ENCODE measurements around the gene MT1A. TPM values are rescaled to one million over a fixed set of nuclear protein-coding genes. Genes with fewer than 3 reads are reported as not detected.

The MT1A gene
- polyA plus RNA-seq, 1 of the 3 experiments (the other 2 are of a cell fraction), result 5.4 TPM

DNA sequence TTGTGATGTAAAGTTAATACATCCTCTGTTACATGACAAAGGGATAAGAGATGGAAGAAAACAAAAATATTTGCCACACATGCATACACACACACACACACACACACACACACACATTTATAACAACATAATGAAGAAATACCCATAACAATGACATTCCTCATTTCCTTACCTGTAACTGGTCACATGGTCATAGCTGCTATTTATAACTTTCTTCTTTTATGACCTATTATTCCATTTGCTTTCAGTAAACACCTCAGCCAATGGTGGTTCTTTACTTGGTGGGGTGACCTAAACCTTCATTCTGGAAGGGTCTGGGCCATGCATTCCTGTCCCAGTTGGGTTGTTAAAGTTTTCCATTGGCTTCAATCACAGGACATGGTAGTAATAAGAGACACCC is 24.8 kb upstream of the MT1A start:
- H2AFZ ChIP-seq (ENCODE audit: low read depth), result no peak overlapping the region
- peak overlapping the region in 1 of 2 experiments; percentile 71; a peak in 2 of 4 replicates for H3K27ac ChIP-seq (ENCODE audit: low read depth in 2 of 2, low read length in 1 of 2)
- peak overlapping the region; percentile 63; the same call in 1 of the 2 replicates for H3K4me2 ChIP-seq
- ChIA-PET POLR2A (no interaction called here), CTCF (interaction anchor here (1.1 to 1.3 kb wide), 3 partner anchors 10 to 54 kb away, joined by 3 to 4 read pairs (median 3); partner anchors contain the start of gene MT1G)
- peaks cover 25 to 39% of the 10 kb centered on the region in 2 experiments; a peak in 3 of 4 replicates for H3K4me1 ChIP-seq (ENCODE audit: control insufficient read depth in 1 of 2, insufficient read depth in 2 of 2, low read depth in 1 of 2, low read length in 1 of 2)
- no peaks in the 10 kb centered on the region for H3K9me3 ChIP-seq
- DNase-seq, result no peak
- no peak for TF ChIP-seq FOSL2 (IDR thresholded peaks at IDR 0.05; ENCODE audit: borderline replicate concordance, low read depth)
- TF ChIP-seq FOXJ3 (CRISPR knock-in tag; IDR thresholded peaks at IDR 0.05), result no peak
- TF ChIP-seq, protein P1, sequence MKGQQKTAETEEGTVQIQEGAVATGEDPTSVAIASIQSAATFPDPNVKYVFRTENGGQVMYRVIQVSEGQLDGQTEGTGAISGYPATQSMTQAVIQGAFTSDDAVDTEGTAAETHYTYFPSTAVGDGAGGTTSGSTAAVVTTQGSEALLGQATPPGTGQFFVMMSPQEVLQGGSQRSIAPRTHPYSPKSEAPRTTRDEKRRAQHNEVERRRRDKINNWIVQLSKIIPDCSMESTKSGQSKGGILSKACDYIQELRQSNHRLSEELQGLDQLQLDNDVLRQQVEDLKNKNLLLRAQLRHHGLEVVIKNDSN (IDR thresholded peaks at IDR 0.05; ENCODE audit: borderline replicate concordance, low read depth), result no peak
- TF ChIP-seq, protein P2, sequence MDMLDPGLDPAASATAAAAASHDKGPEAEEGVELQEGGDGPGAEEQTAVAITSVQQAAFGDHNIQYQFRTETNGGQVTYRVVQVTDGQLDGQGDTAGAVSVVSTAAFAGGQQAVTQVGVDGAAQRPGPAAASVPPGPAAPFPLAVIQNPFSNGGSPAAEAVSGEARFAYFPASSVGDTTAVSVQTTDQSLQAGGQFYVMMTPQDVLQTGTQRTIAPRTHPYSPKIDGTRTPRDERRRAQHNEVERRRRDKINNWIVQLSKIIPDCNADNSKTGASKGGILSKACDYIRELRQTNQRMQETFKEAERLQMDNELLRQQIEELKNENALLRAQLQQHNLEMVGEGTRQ (IDR thresholded peaks at IDR 0.05; ENCODE audit: borderline replicate concordance, low read depth, low read length), result no peak
- no peak for TF ChIP-seq RCOR1 (IDR thresholded peaks at IDR 0.05; ENCODE audit: low read length)
- TF ChIP-seq MXI1 (IDR thresholded peaks at IDR 0.05; ENCODE audit: low read depth, low read length), result no peak
- TF ChIP-seq TAF1 (IDR thresholded peaks at IDR 0.05; ENCODE audit: borderline replicate concordance, low read depth, low read length), result no peak
- TF ChIP-seq GABPA (IDR thresholded peaks at IDR 0.05; ENCODE audit: low read depth), result no peak
- no peak for TF ChIP-seq YY1 (IDR thresholded peaks at IDR 0.05; ENCODE audit: low read depth)
- no peak for TF ChIP-seq RFX5 (IDR thresholded peaks at IDR 0.05; ENCODE audit: low read length)
- TF ChIP-seq NRF1 (IDR thresholded peaks at IDR 0.05; ENCODE audit: low read depth, low read length), result no peak
- TF ChIP-seq FOXM1 (IDR thresholded peaks at IDR 0.05; ENCODE audit: low read depth), result no peak
- TF ChIP-seq, protein P3, sequence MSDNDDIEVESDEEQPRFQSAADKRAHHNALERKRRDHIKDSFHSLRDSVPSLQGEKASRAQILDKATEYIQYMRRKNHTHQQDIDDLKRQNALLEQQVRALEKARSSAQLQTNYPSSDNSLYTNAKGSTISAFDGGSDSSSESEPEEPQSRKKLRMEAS (IDR thresholded peaks at IDR 0.05; ENCODE audit: low read depth), result no peak
- TF ChIP-seq, protein P4, sequence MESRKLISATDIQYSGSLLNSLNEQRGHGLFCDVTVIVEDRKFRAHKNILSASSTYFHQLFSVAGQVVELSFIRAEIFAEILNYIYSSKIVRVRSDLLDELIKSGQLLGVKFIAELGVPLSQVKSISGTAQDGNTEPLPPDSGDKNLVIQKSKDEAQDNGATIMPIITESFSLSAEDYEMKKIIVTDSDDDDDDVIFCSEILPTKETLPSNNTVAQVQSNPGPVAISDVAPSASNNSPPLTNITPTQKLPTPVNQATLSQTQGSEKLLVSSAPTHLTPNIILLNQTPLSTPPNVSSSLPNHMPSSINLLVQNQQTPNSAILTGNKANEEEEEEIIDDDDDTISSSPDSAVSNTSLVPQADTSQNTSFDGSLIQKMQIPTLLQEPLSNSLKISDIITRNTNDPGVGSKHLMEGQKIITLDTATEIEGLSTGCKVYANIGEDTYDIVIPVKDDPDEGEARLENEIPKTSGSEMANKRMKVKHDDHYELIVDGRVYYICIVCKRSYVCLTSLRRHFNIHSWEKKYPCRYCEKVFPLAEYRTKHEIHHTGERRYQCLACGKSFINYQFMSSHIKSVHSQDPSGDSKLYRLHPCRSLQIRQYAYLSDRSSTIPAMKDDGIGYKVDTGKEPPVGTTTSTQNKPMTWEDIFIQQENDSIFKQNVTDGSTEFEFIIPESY (IDR thresholded peaks at IDR 0.05; ENCODE audit: borderline replicate concordance, low read depth), result no peak
- no peak for TF ChIP-seq MEF2A (IDR thresholded peaks at IDR 0.05; ENCODE audit: borderline replicate concordance, low read depth)
- TF ChIP-seq RXRA (IDR thresholded peaks at IDR 0.05; ENCODE audit: borderline replicate concordance, low read depth), result no peak
- no peak for TF ChIP-seq RAD21 (IDR thresholded peaks at IDR 0.05; ENCODE audit: low read length)
- TF ChIP-seq, protein P5, sequence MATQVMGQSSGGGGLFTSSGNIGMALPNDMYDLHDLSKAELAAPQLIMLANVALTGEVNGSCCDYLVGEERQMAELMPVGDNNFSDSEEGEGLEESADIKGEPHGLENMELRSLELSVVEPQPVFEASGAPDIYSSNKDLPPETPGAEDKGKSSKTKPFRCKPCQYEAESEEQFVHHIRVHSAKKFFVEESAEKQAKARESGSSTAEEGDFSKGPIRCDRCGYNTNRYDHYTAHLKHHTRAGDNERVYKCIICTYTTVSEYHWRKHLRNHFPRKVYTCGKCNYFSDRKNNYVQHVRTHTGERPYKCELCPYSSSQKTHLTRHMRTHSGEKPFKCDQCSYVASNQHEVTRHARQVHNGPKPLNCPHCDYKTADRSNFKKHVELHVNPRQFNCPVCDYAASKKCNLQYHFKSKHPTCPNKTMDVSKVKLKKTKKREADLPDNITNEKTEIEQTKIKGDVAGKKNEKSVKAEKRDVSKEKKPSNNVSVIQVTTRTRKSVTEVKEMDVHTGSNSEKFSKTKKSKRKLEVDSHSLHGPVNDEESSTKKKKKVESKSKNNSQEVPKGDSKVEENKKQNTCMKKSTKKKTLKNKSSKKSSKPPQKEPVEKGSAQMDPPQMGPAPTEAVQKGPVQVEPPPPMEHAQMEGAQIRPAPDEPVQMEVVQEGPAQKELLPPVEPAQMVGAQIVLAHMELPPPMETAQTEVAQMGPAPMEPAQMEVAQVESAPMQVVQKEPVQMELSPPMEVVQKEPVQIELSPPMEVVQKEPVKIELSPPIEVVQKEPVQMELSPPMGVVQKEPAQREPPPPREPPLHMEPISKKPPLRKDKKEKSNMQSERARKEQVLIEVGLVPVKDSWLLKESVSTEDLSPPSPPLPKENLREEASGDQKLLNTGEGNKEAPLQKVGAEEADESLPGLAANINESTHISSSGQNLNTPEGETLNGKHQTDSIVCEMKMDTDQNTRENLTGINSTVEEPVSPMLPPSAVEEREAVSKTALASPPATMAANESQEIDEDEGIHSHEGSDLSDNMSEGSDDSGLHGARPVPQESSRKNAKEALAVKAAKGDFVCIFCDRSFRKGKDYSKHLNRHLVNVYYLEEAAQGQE (IDR thresholded peaks at IDR 0.05; ENCODE audit: low read depth, low read length), result no peak
- TF ChIP-seq JUND (IDR thresholded peaks at IDR 0.05), result no peak
- no peak overlapping the region; the same call in 1 of the 2 replicates for H3K9ac ChIP-seq
- H3K79me2 ChIP-seq (ENCODE audit: insufficient read depth), result peaks cover 27% of the 10 kb centered on the region
- no peaks in the 10 kb centered on the region for H3K36me3 ChIP-seq (replicated peaks in 1 of 2; ENCODE audit: control insufficient read depth in 1 of 2, insufficient read depth in 2 of 2, low read length in 1 of 2)
- H3F3A ChIP-seq (replicated peaks; ENCODE audit: insufficient read depth), result peaks cover 44% of the 10 kb centered on the region
- no peaks in the 10 kb centered on the region; the same call in 1 of the 2 replicates for H4K20me1 ChIP-seq (ENCODE audit: insufficient read depth)
- H3K9me2 ChIP-seq, result no peaks in the 10 kb centered on the region
- no peak overlapping the region for H3K4me3 ChIP-seq (ENCODE audit: low read depth in 2 of 2, low read length in 1 of 2)
- no peaks in the 10 kb centered on the region for H3K27me3 ChIP-seq (ENCODE audit: insufficient read depth)

Measured in SK-N-SH (cell line).